ENCODE results near the gene GTF2A1.

The GTF2A1 gene

DNA sequence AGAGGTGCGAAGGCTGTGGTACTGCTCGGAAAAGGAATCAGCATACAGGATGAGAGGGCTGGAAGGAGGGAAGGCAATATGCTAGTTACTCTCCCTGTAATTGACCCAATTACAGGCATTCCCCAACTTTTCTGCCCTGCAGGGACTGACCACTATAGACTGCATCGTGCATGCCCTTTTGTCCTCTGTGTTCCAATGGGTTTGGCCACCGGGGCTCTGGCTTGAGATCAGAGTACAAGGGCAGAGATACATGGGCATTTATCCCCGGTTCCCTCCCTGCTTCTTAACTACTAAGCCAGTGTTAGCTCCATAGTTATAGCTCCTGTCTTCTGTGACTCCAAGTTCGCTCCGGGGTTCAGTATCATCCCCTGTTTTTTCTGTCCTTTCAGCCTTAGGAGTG lies 59.7 kb downstream of the GTF2A1 start:
- no peaks in the 10 kb centered on the region for H3K36me3 ChIP-seq (ENCODE audit: control insufficient read depth in 1 of 2, insufficient read depth in 2 of 2, low read depth in 1 of 2, low read length in 2 of 2)
- H2AFZ ChIP-seq (ENCODE audit: low read depth, low read length): no peak overlapping the region
- H2BK5ac ChIP-seq (ENCODE audit: low read depth, low read length, poor library complexity, severe bottlenecking): no peak overlapping the region
- H3K79me1 ChIP-seq (replicated peaks; ENCODE audit: low read length, poor library complexity, severe bottlenecking): no peaks in the 10 kb centered on the region
- H4K91ac ChIP-seq (ENCODE audit: low read length): no peak overlapping the region
- H3K4me2 ChIP-seq (ENCODE audit: low read length, poor library complexity, severe bottlenecking): no peak overlapping the region
- no peak overlapping the region for H3K27ac ChIP-seq (ENCODE audit: low read length, poor library complexity, severe bottlenecking)
- no peak overlapping the region for H2BK120ac ChIP-seq (ENCODE audit: low read depth, low read length)
- H3K27me3 ChIP-seq (ENCODE audit: control insufficient read depth in 1 of 2, insufficient read depth in 1 of 2, low read length in 2 of 2): no peaks in the 10 kb centered on the region
- H3K4me1 ChIP-seq (ENCODE audit: control insufficient read depth, insufficient read depth, low read depth, low read length): peaks cover 2% of the 10 kb centered on the region
- no peak overlapping the region for H3K18ac ChIP-seq (ENCODE audit: low read depth in 1 of 2, low read length in 2 of 2)
- WGBS: 89% methylated on average over 7 of the region's 7 CpGs
- no peak overlapping the region for H4K8ac ChIP-seq (ENCODE audit: low read length)
- H3K14ac ChIP-seq (ENCODE audit: low read length in 2 of 2): no peak overlapping the region
- H2BK12ac ChIP-seq (ENCODE audit: low read length in 2 of 2): no peak overlapping the region
- no peak overlapping the region for H3K4me3 ChIP-seq (ENCODE audit: insufficient read depth in 1 of 2, low read depth in 1 of 2, low read length in 2 of 2)
- no peaks in the 10 kb centered on the region for H3K9me3 ChIP-seq (ENCODE audit: control insufficient read depth, low read length)
- no peak overlapping the region for H3K4ac ChIP-seq (ENCODE audit: low read depth in 1 of 2, low read length in 2 of 2)
- H2BK15ac ChIP-seq (ENCODE audit: low read depth, poor library complexity, severe bottlenecking): no peak overlapping the region
- no peak for DNase-seq
- H2AK5ac ChIP-seq (ENCODE audit: low read length, severe bottlenecking): no peak overlapping the region
- H3K9ac ChIP-seq (ENCODE audit: low read length): no peak overlapping the region
- H3K23ac ChIP-seq (ENCODE audit: low read length in 2 of 2): no peak overlapping the region

DNA sequence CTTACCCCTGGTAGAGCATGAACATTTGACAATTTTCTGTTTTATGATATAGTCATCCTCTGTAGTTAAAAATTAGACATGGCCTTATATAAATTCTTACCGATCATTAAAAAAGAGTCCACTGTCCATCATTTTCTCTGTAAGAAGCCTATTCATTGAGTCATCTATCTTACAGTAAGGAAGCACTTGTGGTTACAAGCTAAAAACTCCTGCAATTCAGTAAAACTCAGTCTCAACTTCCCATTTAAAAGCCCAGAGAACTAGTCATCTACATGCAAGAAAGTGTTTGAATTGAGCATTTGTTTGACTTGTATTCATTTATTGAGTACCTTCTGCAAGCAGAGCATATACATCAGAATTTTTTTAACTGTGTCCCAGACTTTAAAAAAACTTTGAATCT lies 63.3 kb downstream of the GTF2A1 start:
- Histone ChIP-seq H3K4me1 (ENCODE audit: control insufficient read depth, insufficient read depth, low read depth, low read length) (no peaks in the 10 kb centered on the region), H4K8ac (ENCODE audit: low read length) (no peak overlapping the region), H3K14ac (ENCODE audit: low read length in 2 of 2) (no peak overlapping the region), H3K27me3 (ENCODE audit: control insufficient read depth in 1 of 2, insufficient read depth in 1 of 2, low read length in 2 of 2) (no peaks in the 10 kb centered on the region), H2AK5ac (ENCODE audit: low read length, severe bottlenecking) (no peak overlapping the region), H3K9ac (ENCODE audit: low read length) (no peak overlapping the region), H2AFZ (ENCODE audit: low read depth, low read length) (no peak overlapping the region), H3K36me3 (ENCODE audit: control insufficient read depth in 1 of 2, insufficient read depth in 2 of 2, low read depth in 1 of 2, low read length in 2 of 2) (no peaks in the 10 kb centered on the region), H3K4me3 (ENCODE audit: insufficient read depth in 1 of 2, low read depth in 1 of 2, low read length in 2 of 2) (no peak overlapping the region), H3K23ac (ENCODE audit: low read length in 2 of 2) (no peak overlapping the region), H2BK5ac (ENCODE audit: low read depth, low read length, poor library complexity, severe bottlenecking) (no peak overlapping the region), H3K18ac (ENCODE audit: low read depth in 1 of 2, low read length in 2 of 2) (no peak overlapping the region), H2BK12ac (ENCODE audit: low read length in 2 of 2) (no peak overlapping the region), H4K91ac (ENCODE audit: low read length) (no peak overlapping the region), H2BK15ac (ENCODE audit: low read depth, poor library complexity, severe bottlenecking) (no peak overlapping the region), H3K4ac (ENCODE audit: low read depth in 1 of 2, low read length in 2 of 2) (no peak overlapping the region), H3K9me3 (ENCODE audit: control insufficient read depth, low read length) (no peaks in the 10 kb centered on the region), H2BK120ac (ENCODE audit: low read depth, low read length) (no peak overlapping the region), H3K27ac (ENCODE audit: low read length, poor library complexity, severe bottlenecking) (no peak overlapping the region), H3K79me1 (replicated peaks; ENCODE audit: low read length, poor library complexity, severe bottlenecking) (no peaks in the 10 kb centered on the region), H3K4me2 (ENCODE audit: low read length, poor library complexity, severe bottlenecking) (no peak overlapping the region)
- 86% methylated on average over 1 of the region's 1 CpG for WGBS
- no peak for DNase-seq

DNA sequence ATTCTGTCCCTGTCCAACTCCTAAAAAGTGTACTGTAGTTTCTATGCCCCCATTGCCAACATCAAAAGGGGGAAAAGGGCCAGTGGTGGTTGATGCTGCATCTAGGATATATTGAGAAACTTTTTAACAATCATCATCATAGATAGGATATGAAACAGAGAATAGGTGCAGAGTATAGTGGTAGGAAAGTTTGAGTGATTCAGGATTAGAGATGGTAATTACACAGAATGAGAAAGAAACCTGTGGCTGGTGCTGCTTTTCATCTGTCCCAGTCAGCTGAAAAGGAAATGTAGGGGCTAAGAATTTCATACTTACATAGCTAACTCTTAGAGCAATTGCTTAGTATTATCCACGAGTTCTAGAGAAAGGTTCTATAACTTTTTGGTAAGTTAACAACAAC lies 67.6 kb downstream of the GTF2A1 start:
- no peak overlapping the region for H4K91ac ChIP-seq (ENCODE audit: low read length)
- WGBS: 67% methylated on average over 1 of the region's 1 CpG
- H2BK12ac ChIP-seq (ENCODE audit: low read length in 2 of 2): no peak overlapping the region
- H3K36me3 ChIP-seq (ENCODE audit: control insufficient read depth in 1 of 2, insufficient read depth in 2 of 2, low read depth in 1 of 2, low read length in 2 of 2): no peaks in the 10 kb centered on the region
- no peak overlapping the region for H2AK5ac ChIP-seq (ENCODE audit: low read length, severe bottlenecking)
- no peak overlapping the region for H4K8ac ChIP-seq (ENCODE audit: low read length)
- H3K4me2 ChIP-seq (ENCODE audit: low read length, poor library complexity, severe bottlenecking): no peak overlapping the region
- H3K27ac ChIP-seq (ENCODE audit: low read length, poor library complexity, severe bottlenecking): no peak overlapping the region
- H2BK15ac ChIP-seq (ENCODE audit: low read depth, poor library complexity, severe bottlenecking): no peak overlapping the region
- no peak overlapping the region for H3K9ac ChIP-seq (ENCODE audit: low read length)
- H3K4ac ChIP-seq (ENCODE audit: low read depth in 1 of 2, low read length in 2 of 2): no peak overlapping the region
- H3K4me3 ChIP-seq (ENCODE audit: insufficient read depth in 1 of 2, low read depth in 1 of 2, low read length in 2 of 2): no peak overlapping the region
- H3K27me3 ChIP-seq (ENCODE audit: control insufficient read depth in 1 of 2, insufficient read depth in 1 of 2, low read length in 2 of 2): no peaks in the 10 kb centered on the region
- H3K79me1 ChIP-seq (replicated peaks; ENCODE audit: low read length, poor library complexity, severe bottlenecking): no peaks in the 10 kb centered on the region
- H2AFZ ChIP-seq (ENCODE audit: low read depth, low read length): no peak overlapping the region
- H2BK120ac ChIP-seq (ENCODE audit: low read depth, low read length): no peak overlapping the region
- no peak overlapping the region for H3K14ac ChIP-seq (ENCODE audit: low read length in 2 of 2)
- H3K18ac ChIP-seq (ENCODE audit: low read depth in 1 of 2, low read length in 2 of 2): no peak overlapping the region
- no peak for DNase-seq
- no peaks in the 10 kb centered on the region for H3K9me3 ChIP-seq (ENCODE audit: control insufficient read depth, low read length)
- no peaks in the 10 kb centered on the region for H3K4me1 ChIP-seq (ENCODE audit: control insufficient read depth, insufficient read depth, low read depth, low read length)
- H3K23ac ChIP-seq (ENCODE audit: low read length in 2 of 2): no peak overlapping the region
- H2BK5ac ChIP-seq (ENCODE audit: low read depth, low read length, poor library complexity, severe bottlenecking): no peak overlapping the region

DNA sequence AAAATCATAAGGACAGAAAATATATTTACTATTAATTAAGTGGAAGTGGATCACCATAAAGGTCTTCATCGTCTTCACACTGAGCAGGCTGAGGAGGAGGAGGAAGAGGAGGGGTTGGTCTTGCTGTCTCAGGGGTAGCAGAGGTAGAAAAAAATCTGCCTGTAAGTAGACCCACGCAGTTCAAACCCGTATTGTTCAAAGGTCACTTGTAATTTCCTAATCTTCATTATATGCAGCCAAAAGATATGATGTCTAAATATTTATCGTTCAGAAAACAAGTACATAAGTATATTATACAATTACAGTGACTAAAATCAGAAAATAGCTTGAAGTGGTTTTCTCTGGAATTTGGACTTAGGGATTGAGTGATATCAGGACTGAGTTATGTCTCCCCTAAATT lies 72.1 kb downstream of the GTF2A1 start:
- WGBS: 75% methylated on average over 1 of the region's 4 CpGs
- DNase-seq: no peak
- no peak overlapping the region for H4K8ac ChIP-seq (ENCODE audit: low read length)

More for the DNA sequence above, 72.1 kb downstream of the GTF2A1 start:
- no peak overlapping the region for H3K4me3 ChIP-seq (ENCODE audit: insufficient read depth in 1 of 2, low read depth in 1 of 2, low read length in 2 of 2)
- H4K91ac ChIP-seq (ENCODE audit: low read length): no peak overlapping the region
- no peak overlapping the region for H2BK15ac ChIP-seq (ENCODE audit: low read depth, poor library complexity, severe bottlenecking)
- no peak overlapping the region for H2BK12ac ChIP-seq (ENCODE audit: low read length in 2 of 2)
- H2BK120ac ChIP-seq (ENCODE audit: low read depth, low read length): no peak overlapping the region
- H3K18ac ChIP-seq (ENCODE audit: low read depth in 1 of 2, low read length in 2 of 2): no peak overlapping the region
- H3K4ac ChIP-seq (ENCODE audit: low read depth in 1 of 2, low read length in 2 of 2): no peak overlapping the region
- no peak overlapping the region for H3K27ac ChIP-seq (ENCODE audit: low read length, poor library complexity, severe bottlenecking)
- H3K4me1 ChIP-seq (ENCODE audit: control insufficient read depth, insufficient read depth, low read depth, low read length): no peaks in the 10 kb centered on the region
- no peaks in the 10 kb centered on the region for H3K79me1 ChIP-seq (replicated peaks; ENCODE audit: low read length, poor library complexity, severe bottlenecking)
- no peak overlapping the region for H3K4me2 ChIP-seq (ENCODE audit: low read length, poor library complexity, severe bottlenecking)
- no peak overlapping the region for H3K14ac ChIP-seq (ENCODE audit: low read length in 2 of 2)
- no peak overlapping the region for H2BK5ac ChIP-seq (ENCODE audit: low read depth, low read length, poor library complexity, severe bottlenecking)
- no peaks in the 10 kb centered on the region for H3K27me3 ChIP-seq (ENCODE audit: control insufficient read depth in 1 of 2, insufficient read depth in 1 of 2, low read length in 2 of 2)
- H3K36me3 ChIP-seq (ENCODE audit: control insufficient read depth in 1 of 2, insufficient read depth in 2 of 2, low read depth in 1 of 2, low read length in 2 of 2): no peaks in the 10 kb centered on the region
- H2AFZ ChIP-seq (ENCODE audit: low read depth, low read length): no peak overlapping the region
- H3K9ac ChIP-seq (ENCODE audit: low read length): no peak overlapping the region
- H3K9me3 ChIP-seq (ENCODE audit: control insufficient read depth, low read length): no peaks in the 10 kb centered on the region
- H2AK5ac ChIP-seq (ENCODE audit: low read length, severe bottlenecking): no peak overlapping the region
- H3K23ac ChIP-seq (ENCODE audit: low read length in 2 of 2): no peak overlapping the region

Data from mesenchymal stem cell (in vitro differentiated cells and primary cell).